KG1 (cell line): ENCODE results near the gene APBB1IP.
"Not testable (repeated sequence)": the region's sequence is repeated elsewhere in the genome, so short reads cannot be mapped to it uniquely, and the experiment has no call there.

Source experiments
- DNase-seq: peaks from one replicate; lab custom pipeline; 2025; lab: John Stamatoyannopoulos, UW

Gene APBB1IP

DNA sequence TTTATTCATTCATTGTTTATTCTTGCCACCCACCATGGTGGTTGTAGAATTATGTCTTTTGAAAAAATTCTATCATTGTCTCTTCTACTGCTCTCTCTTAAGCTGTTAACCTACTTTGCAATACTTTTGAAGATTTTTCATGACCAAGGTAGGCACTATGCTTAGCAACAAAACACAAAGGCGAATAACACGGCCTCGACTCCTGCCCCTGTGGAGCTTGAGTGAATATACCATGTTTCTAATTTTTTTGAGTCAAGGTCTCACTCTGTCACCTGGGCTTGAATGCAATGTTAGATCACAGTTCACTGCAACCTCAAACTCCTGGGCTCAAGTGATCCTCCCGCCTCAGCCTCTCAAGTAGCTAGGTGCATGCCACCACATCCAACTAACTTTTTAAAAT lies 39.4 kb downstream of the APBB1IP start:
- no peak for DNase-seq

DNA sequence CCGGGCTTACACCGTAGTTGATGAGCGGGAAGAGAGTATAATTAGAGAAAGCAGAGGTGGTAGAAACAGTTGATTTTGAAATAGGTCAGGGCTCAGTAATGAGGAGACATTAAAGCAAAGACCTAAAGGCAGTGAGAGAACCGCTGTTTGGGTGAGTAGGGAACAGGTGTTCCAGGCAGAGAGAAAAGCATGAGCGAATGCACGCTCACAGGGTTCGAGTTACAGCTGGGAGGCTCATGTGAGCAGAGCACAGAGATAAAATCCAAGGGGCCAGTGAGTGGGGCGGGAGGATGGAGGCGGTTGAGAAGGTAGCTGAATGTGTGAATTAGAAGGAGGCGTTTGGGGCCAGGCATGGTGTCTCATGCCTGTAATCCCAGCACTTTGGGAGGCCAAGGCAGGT lies 39.9 kb downstream of the APBB1IP start:
- no peak for DNase-seq

DNA sequence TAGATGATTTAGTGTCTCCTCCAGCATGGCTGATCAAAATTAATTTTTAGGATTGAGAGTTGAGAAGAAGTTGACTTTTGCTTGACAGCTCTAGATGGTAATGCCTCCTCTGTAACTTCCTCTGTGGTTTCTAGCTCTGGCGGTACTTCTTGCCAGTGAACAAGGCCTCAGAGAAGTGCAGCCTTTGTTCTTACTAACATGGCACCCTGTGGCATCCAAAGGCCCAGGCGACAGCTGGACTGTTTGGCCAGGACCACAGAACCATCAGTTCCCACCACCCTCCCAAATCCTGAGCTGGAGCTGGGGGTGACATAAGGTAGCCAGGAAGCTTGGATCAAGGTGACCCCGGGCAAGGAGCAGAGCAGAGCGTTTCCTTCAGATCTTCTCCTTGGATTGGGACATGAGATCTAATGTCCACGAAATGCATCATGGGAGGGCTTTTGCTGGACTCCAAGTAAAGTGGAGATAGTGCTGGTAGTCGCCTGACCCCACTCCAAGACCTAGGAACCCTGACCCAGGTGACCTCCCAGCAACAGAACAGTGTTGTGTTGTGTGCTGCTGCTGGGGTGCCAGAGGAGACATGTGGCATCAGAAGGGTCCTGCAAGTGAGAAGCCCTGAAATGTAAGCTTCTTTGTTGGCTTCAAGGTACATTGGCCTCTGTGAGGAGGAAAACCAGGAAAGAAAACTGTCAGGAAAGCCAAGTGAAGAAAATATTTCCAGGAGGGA lies 41.8 kb downstream of the APBB1IP start:
- peak; percentile 54 for DNase-seq

DNA sequence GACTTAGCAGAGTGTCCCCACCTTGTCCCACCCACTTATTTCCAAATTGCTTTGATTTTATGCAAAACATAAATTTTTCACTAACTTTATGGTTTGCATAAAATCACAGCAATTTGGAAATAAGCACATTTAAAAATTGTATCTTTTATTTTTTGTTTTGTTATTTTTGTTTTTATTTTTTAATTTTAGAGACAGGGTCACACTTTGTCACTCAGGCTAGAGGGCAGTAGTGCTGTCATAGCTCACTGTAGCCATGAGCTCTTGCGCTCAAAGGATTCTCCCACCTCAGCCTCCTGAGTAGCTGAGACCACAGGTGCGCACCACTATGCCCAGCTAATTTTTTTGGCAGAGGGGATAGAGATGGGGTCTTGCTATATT lies 43.2 kb downstream of the APBB1IP start:
- no peak for DNase-seq

DNA sequence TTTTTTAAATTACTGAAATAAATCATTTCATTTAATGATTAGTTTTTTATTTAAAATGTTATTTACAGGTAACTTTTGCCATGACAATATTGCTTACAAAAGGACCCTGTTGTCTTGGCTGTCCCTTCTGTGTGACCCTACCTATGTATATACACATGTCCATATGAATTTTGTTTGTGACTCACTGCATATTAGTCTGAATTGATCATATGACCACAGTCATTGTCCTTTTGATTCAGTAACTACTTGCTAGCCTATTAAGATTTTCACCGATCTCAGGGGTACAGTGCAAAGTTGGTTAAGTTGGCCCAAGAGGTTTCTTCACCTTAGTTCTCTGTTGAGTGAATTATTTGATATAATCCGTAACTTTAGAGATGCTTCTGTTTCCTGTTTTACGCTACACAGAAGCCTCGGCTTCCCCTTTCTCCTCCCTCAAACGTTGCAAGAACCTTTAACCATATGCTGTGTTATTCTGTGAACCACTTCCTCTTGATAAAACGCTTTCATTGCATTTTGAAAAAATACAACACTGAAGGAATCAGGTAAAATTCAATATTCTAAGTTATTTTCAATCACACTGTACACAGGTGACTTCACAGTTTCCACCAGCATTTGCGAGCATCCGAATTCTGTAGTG lies 43.9 kb downstream of the APBB1IP start:
- peak; percentile 60 for DNase-seq

DNA sequence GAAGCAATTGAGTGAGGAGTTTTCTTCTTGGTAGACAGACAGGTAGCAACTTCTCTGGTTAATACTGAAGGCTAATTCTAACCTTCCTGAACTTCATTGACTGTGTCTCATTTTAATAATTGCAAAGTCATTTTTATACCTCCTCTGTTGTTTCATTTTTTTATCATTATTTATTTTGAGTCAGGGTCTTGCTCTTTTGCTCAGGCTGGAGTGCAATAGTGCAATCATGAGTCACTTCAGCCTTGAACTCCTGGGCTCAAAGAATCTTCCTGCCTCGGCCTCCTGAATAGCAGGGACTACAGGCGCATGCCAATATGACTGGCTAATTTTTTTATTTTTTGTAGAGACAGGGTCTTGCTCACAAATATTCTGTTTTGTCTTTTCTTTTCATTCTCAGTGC lies 45.4 kb downstream of the APBB1IP start:
- no peak for DNase-seq

DNA sequence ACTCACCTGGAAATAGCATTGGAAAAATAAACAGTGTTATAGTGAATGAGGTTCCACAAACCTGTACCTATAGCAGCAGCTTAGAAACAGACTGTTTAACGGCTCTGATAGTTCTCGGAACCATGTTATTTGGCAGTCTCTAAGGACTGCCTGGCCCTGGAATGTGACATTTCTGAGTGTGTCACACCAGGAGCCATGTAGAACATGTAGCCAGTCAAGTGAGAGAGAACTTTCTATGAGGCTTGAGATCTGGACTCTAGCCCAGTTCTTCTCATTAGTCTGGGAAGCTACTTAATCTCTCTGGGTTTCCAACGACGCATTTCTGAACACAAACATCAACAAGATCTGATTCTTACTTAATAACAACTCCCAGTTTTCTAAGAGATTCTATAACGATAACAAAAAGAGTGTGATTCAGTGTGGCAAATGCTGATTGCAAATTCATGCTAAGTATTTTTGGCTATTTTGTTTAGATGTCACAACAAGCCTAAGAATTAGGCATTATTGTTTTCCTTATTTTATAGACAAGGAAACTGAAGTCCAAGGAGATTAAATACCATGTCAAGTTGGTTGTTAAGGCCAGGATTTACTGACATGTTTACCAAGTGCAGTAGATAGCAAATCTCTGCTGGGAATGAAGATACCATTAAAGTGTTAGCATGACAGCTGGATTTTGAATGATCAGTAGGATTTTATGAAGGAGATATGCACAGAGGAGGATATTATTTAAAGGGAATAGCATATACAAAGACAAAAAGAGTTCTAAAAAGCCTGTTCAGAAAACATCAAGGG lies 47.2 kb downstream of the APBB1IP start:
- no peak for DNase-seq

DNA sequence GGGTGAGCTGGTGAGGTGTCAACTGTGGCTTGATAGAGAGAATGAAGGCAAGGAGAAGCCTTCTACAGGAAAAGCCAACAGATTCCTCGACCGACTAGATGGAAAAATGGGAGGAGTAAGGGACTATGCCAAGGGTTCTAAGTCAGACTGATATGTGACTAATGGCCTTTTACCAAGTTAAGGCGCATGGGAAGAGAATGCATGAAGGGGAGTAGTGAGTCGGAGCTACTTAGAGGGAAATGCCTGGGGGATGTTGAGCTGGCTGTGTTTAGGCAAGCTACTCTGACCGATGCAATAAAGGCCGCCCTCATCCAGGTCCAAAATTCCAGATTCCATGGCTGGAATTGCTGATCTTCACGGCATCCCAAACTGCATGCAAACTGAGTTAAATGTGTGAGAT lies 48.2 kb downstream of the APBB1IP start:
- DNase-seq = no peak

DNA sequence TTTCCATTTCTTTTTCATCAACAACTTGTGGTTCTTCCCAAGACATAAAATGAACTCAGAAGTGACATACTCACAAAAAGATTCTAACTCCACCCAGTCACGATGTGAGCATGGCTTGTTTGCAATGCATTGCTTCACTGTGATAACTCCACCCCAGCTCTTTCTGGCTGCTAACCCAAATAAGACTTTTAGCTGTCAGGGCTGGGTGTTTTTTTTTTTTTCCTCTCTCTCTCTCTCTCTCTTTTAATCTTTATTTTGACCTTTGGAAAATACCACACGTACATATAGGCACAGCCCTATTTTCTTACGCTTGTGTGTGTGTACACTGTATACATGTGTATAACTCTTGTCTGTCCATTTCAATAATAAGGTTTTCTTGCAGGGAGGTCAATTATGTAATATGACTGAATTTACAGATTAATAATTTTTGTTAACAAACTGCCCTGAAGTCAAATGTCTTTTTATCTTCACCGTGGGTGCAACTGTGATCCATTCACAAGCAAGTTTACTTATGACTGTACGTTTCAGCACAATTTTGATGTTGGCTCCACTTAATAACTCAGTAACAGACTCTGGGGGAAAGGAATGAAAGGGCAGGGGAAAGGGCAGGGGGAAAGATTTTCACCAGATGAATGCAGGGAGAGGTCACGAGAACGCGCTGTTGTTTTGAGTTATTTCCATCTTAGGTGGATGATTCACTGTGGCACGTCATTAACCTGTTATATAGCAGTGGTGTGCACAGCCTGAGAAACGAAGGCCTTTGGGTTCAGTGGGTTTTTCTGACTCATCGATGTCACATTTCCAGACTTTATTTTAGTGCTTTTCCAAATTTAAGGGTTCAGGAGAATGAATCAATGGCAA lies 49.1 kb downstream of the APBB1IP start:
- DNase-seq = no peak

DNA sequence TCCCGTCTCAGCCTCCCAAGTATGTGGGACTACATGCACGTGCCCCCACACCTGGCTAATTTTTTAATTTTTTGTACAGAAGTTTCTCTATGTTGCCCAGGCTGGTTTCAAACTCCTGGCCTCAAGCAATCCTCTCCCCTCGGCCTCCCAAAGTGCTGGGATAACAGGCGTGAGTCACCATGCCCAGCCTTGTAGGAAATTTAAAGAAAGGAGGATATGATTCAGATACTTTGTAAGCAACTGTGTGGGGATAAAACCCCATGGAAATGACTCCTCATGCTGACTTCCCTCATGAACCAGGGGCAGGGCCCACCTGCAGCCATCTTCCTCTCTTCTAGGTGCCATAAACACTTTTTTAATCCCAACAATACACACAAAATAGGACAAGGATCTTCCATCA lies 50.2 kb downstream of the APBB1IP start:
- DNase-seq = no peak

DNA sequence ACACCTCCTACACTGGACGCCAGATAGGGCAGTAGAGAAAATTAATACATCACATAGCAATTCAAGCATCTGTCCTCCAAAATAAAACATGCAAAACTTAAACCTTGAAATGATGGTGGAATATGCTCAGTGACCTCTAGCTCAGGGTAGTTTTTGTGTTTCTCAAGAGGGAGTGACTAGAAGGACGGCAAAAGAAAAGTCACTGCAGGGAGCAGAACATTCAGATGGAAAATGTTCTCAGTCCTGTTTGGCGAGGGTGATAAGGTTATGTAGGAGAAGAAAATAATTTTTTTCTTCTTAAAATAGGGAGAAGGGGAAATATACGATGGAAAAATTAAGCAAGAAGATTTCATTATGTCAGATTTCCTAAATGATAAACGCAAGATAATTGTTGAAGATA lies 50.9 kb downstream of the APBB1IP start:
- no peak for DNase-seq

DNA sequence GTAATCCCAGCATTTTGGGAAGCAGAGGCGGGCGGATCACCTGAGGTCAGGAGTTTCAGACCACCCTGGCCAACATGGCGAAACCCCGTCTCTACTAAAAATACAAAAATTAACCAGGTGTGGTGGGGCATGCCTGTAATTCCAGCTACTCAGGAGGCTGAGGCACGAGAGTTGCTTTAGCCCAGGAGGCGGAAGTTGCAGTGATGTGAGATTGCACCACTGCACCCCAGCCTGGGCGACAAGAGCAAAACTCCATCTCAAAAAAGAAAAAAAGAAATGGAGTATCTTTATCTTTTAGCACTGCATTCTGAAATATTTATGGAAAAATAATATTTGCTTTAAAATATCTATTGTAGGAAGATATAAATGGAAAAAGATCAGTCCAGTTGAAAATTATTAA lies 52.2 kb downstream of the APBB1IP start:
- not testable (repeated sequence) for DNase-seq

DNA sequence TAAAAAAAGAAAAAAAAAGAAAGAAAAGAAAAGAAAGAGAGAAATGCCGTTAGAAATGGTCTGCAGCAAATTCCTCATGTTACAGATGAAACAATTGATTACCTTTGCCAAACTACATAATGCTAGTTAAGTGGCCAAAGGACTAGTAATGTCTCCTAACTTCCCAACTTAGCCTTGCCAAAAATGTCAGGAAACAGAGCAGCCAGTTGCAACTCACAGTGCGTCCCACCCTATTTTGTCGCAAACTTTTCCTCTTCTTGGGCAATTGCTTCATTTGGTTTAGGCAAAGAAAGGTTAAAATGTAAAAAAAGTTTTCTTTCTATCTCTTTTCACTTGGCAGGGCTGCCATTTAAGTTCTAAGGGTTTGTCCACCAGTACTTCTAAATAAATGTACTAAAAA lies 53.1 kb downstream of the APBB1IP start:
- DNase-seq = no peak

DNA sequence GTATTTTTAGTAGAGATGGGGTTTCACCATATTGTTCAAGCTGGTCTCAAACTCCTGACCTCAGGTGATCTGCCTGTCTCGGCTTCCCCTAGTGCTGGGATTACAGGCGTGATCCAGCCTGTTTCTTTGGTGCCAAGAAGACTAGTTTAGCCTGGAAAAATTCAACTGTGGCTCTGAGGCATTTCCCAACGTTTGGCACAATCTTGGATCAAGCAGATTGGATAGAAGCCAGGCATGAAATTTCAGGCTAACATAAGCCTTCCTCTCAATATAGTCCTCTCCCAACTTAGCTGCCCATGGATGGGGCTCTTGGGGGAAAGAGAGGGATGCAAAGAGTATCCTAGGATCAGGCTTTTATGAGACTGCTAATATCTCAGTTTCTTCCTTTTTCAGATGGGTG lies 53.8 kb downstream of the APBB1IP start:
- no peak for DNase-seq

DNA sequence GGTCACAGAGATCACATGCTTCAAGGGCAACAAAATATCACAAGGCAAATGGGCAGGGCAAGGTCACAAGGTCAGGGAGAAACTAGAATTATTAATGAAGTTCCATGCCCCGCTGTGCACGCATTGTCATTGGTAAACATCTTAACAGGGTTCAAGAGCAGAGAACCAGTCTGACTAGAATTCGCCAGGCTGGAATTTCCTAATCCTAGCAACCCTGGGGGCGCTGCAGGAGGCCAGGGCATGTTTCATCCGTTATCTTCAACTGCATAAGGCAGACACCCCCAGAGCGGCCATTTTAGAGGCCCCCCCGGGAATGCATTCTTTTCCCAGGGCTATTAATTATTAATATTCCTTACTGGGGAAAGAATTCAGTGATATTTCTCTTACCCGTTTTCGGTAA lies 54.6 kb downstream of the APBB1IP start:
- DNase-seq = not testable (repeated sequence)

DNA sequence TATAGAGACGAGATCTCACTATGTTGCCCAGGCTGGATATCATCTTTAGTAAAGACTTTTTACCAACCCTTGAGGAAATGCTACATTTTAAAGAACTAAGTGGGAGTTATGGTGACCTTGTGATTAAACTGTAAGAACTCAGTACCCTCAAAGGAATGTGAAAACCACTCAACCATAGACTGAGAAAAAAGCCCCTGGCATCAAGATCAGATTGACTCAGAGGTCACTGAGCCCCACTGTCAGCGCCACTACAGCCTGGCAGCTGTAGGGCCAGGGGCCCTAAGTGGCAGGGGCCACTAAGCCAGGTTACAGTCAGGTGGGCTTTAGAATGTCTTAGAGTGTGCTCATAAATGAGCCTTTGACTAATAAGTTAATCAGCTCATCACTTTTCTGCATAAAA lies 55.9 kb downstream of the APBB1IP start:
- DNase-seq = no peak

DNA sequence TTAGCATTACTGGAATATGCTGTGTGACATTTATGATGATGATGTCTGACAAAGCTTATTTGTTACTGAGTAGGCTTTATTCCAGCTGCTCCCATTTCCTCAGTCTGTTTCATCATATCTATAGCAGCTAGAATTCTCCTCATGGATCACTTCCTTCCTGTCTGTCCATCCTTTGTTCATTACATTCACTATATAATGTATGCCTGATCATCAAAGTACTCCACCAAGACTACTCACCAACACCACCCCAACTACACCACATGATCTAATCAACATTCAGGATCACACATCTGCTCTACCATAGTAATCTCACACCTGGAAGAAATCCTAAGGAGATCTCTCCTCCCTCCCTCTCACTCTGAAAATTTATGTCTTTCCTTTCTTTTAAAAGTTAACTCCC lies 61.3 kb downstream of the APBB1IP start:
- no peak for DNase-seq

DNA sequence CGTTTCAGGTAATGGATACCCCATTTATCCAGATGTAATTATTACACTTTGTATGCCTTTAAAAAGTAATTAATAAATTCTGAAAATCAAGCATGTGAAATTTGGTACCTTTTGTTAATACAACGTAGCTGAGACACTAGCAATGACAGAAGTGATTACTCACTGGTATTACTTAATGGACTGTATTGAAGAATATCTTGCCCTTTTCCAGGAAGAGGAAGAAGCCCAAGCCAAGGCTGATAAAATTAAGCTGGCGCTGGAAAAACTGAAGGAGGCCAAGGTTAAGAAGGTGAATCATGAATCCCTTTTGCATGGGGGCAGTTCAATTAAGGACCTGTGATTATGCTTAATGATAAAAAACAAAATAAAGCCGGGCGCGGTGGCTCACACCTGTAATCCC lies 64.8 kb downstream of the APBB1IP start:
- DNase-seq = no peak

DNA sequence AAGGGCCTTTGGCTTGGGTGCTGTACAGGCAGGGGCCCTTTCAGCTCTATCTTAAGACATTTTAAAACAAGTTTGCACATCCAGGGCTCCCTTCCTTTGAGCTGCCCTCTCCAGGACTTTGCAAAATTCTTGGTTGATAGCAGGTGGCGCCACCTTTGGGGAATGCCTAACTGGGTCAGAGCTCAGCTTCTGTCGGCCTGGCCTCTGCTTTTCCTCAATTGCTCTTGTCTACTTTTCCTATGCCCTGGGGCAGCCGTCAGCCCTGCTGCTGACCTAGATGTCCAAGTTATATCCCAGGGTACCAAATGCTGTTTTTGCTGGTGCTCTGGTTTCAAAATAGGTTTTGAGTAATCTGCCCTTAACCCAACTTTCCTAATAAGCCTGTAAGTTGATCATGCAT lies 65.8 kb downstream of the APBB1IP start:
- DNase-seq = no peak

DNA sequence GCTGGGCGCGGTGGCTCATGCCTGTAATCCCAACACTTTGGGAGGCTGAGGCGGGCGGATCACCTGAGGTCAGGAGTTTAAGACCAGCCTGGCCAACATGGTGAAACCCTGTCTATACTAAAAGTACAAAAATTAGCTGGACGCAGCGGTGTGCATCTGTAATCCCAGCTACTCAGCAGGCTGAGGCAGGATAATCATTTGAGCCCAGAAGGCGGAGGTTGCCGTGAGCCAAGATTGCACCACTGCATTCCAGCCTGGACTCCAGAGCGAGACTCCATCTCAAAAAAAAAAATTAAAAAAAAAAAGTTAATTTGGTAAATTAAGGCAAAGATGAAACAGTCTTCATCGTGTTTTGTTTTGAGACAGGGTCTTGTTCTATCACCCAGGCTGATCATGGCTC lies 66.3 kb downstream of the APBB1IP start:
- not testable (repeated sequence) for DNase-seq

DNA sequence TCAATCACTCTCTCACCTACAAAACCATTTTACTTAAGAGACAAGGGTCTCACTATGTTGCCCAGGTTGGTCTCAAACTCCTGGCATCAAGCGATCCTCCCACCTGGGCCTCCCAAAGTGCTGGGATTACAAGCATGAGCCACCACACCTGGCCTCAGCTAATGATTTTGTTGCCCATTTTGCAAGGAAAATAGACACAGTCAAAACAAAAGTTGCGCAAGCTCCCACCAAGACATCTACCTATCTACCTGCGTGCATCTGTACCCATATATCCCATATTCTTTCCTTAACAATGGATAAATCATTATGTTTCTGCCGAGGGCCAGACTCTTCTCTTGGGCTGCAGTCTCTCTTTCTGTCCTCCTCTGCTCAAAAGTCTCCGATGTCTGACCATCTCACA lies 67.3 kb downstream of the APBB1IP start:
- DNase-seq = no peak

DNA sequence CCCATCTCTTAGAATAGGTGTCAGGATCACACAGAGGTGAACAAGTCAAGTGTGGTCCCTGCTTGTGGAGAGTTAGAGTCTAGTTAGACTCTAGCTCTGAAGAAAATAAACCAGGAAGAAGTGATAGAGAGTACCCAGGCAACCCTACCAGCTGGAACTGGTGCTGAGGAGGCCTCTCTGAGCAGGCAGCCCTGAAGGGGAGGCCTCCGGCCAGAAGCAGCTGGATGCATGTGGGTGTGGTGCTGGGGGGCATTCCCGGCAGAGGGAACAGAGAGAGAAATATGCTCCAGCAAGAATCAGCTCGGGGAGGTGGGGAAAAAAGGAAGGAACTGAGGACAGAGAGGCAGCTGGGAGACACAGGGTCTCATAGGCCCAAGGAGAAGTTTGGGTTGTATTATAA lies 68.6 kb downstream of the APBB1IP start:
- DNase-seq = no peak
